Activated naive CD4-positive, alpha-beta T cell treated with anti-CD3 and anti-CD28 coated beads, Interleukin-2, amount 50 U/mL, for 72 hours (primary cell): ENCODE results near the gene KRTAP23-1. TPM values are rescaled to one million over a fixed set of nuclear protein-coding genes. Genes with fewer than 3 reads are reported as not detected.

Experiments used
- ATAC-seq, 2 donors: fragments of 150-1000 bp; cut with Tn5 transposase; 2 replicates each; pipeline ENCODE4 v1.10.0; 2021; ENCODE audit warnings: mild to moderate bottlenecking in 2 of 2, moderate library complexity in 2 of 2
- DNase-seq, 2 donors: peaks; one replicate each; pipeline ENCODE4 v3.0.0; 2021 to 2022; ENCODE audit warnings: low spot score in 2 of 2
- H3K27ac Mint-ChIP-seq, 2 donors: one replicate each; pipeline ENCODE4 v1.8.0; 2022; ENCODE audit warnings: mild to moderate bottlenecking in 2 of 2, mixed read lengths in 2 of 2
- H3K36me3 Mint-ChIP-seq, 2 donors: one replicate each; pipeline ENCODE4 v1.8.0; 2022; ENCODE audit warnings: mixed read lengths in 2 of 2
- H3K9me3 Mint-ChIP-seq, 2 donors: one replicate each; pipeline ENCODE4 v1.8.0; 2022; ENCODE audit warnings: mixed read lengths in 2 of 2
- total RNA-seq, 2 donors: library from RNA; stranded (reverse); gene quantifications; one replicate each; pipeline ENCODE4 v1.2.3, GENCODE V29; 2022

Gene KRTAP23-1
- total RNA-seq, 2 donors from 2014 or later, result not detected

GRCh38 chr21:30332681-30333080, 15.7 kb downstream of the KRTAP23-1 start:
- H3K27ac Mint-ChIP-seq, result no peak overlapping the region
- DNase-seq (no peak), ATAC-seq (no peak)
- H3K9me3 Mint-ChIP-seq, result no peaks in the 10 kb centered on the region
- H3K36me3 Mint-ChIP-seq, result no peaks in the 10 kb centered on the region

GRCh38 chr21:30329203-30329875, 19.1 kb downstream of the KRTAP23-1 start:
- ATAC-seq, result peak in 1 of 2 donors; percentile 64
- Mint-ChIP-seq H3K36me3 (no peaks in the 10 kb centered on the region), H3K9me3 (no peaks in the 10 kb centered on the region)

GRCh38 chr21:30326390-30326789, 22.0 kb downstream of the KRTAP23-1 start:
- no peaks in the 10 kb centered on the region for H3K9me3 Mint-ChIP-seq
- H3K27ac Mint-ChIP-seq, result no peak overlapping the region
- no peak for DNase-seq
- no peak for ATAC-seq
- H3K36me3 Mint-ChIP-seq, result no peaks in the 10 kb centered on the region

More at GRCh38 chr21:30329203-30329875, 19.1 kb downstream of the KRTAP23-1 start:
- no peak for DNase-seq
- no peak overlapping the region for H3K27ac Mint-ChIP-seq

- no peak within 1 kb of the TSS for H3K27ac Mint-ChIP-seq
- DNase-seq (no peak), ATAC-seq (no peak)
- no peaks in the 10 kb centered on the region for H3K9me3 Mint-ChIP-seq
- no peaks in the 10 kb centered on the region for H3K36me3 Mint-ChIP-seq
Measured at GRCh38 chr21:30320215-30320614, 28.2 kb downstream of the KRTAP23-1 start, which contains the start of gene KRTAP26-1. Gene KRTAP26-1, minus strand, starts transcription at chr21:30320315. Its CDS starts 280 bp downstream, at chr21:30320035.

- Mint-ChIP-seq H3K36me3 (no peaks in the 10 kb centered on the region), H3K27ac (no peak overlapping the region), H3K9me3 (no peaks in the 10 kb centered on the region)
- no peak for DNase-seq
- no peak for ATAC-seq
Measured at GRCh38 chr21:30315701-30316100, 32.7 kb downstream of the KRTAP23-1 start.

- Mint-ChIP-seq H3K9me3 (no peaks in the 10 kb centered on the region), H3K36me3 (no peaks in the 10 kb centered on the region), H3K27ac (no peak overlapping the region)
- ATAC-seq, result no peak
- no peak for DNase-seq
Measured at GRCh38 chr21:30306884-30307283, 41.5 kb downstream of the KRTAP23-1 start.

- H3K27ac Mint-ChIP-seq, result no peak overlapping the region
- peaks cover 0 to 6% of the 10 kb centered on the region in 2 donors for H3K9me3 Mint-ChIP-seq
- no peaks in the 10 kb centered on the region for H3K36me3 Mint-ChIP-seq
- DNase-seq, result no peak
- no peak for ATAC-seq
Measured at GRCh38 chr21:30305136-30305535, 43.3 kb downstream of the KRTAP23-1 start.

Other genes starting within 250 kb of the KRTAP23-1 start
- not detected for gene CLDN17, start 181.8 kb downstream of the KRTAP23-1 start, total RNA-seq
- gene CLDN8, start 132.5 kb downstream of the KRTAP23-1 start, total RNA-seq, result not detected
- gene KRTAP24-1, start 65.7 kb downstream of the KRTAP23-1 start, total RNA-seq, result not detected
- not detected for gene KRTAP25-1, start 59.1 kb downstream of the KRTAP23-1 start, total RNA-seq
- not detected for gene KRTAP26-1, start 28.3 kb downstream of the KRTAP23-1 start, total RNA-seq
- gene KRTAP27-1, start 10.9 kb downstream of the KRTAP23-1 start, total RNA-seq, result not detected
- gene KRTAP13-2, start 23.7 kb upstream of the KRTAP23-1 start, total RNA-seq, result not detected
- not detected for gene KRTAP13-1, start 47.4 kb upstream of the KRTAP23-1 start, total RNA-seq
- gene KRTAP13-3, start 77.3 kb upstream of the KRTAP23-1 start, total RNA-seq, result not detected
- gene KRTAP13-4, start 81.6 kb upstream of the KRTAP23-1 start, total RNA-seq, result not detected
- gene KRTAP15-1, start 91.7 kb upstream of the KRTAP23-1 start, total RNA-seq, result not detected
- gene KRTAP19-1, start 131.8 kb upstream of the KRTAP23-1 start, total RNA-seq, result not detected
- not detected for gene KRTAP19-2, start 138.8 kb upstream of the KRTAP23-1 start, total RNA-seq
- not detected for gene KRTAP19-3, start 143.4 kb upstream of the KRTAP23-1 start, total RNA-seq
- not detected for gene KRTAP19-4, start 148.6 kb upstream of the KRTAP23-1 start, total RNA-seq
- not detected for gene KRTAP19-5, start 153.5 kb upstream of the KRTAP23-1 start, total RNA-seq
- gene KRTAP19-6, start 193.3 kb upstream of the KRTAP23-1 start, total RNA-seq, result not detected
- not detected for gene KRTAP19-7, start 212.7 kb upstream of the KRTAP23-1 start, total RNA-seq
- gene KRTAP22-2, start 241.8 kb upstream of the KRTAP23-1 start, total RNA-seq, result not detected
- gene KRTAP6-3, start 243.8 kb upstream of the KRTAP23-1 start, total RNA-seq, result not detected